H1 (cell line): Measurements from ENCODE around the gene H1-8. TPM values are rescaled to one million over a fixed set of nuclear protein-coding genes. Genes with fewer than 3 reads are reported as not detected.

Experiments used
- CTCF ChIA-PET: fragments of 300-600 bp; sonication (Branson Sonifier 250); formaldehyde crosslinking; loops from one replicate; lab custom pipeline; 2021; ENCODE audit not compliant: partially characterized antibody; lab: Charles Lee
- POLR2A ChIA-PET: fragments of 300-600 bp; sonication (Branson Sonifier 250); formaldehyde crosslinking; loops from one replicate; lab custom pipeline; 2021; ENCODE audit warnings: inconsistent platforms; ENCODE audit not compliant: partially characterized antibody; lab: Charles Lee
- DNase-seq, 2 experiments: peaks; one replicate each; pipeline versions ENCODE4 v3.0.0 to v3.0.0-alpha.2; 2010 to 2022; ENCODE audit warnings: low spot score in 2 of 2, low read depth in 1 of 2, mixed read lengths in 1 of 2
- FAIRE-seq: peaks from 2 replicates; lab custom pipeline; 2011; peaks lifted over from hg19 to GRCh38; lab: Jason Lieb, UNC
- H2AFZ ChIP-seq: 2 replicates; pipeline ENCODE4 v1.8.1; 2012; ENCODE audit warnings: low read length, inconsistent platforms
- H2AK5ac ChIP-seq: 2 replicates; pipeline ENCODE4 v1.6.1; 2013; ENCODE audit warnings: low read depth, low read length
- H2BK120ac ChIP-seq: replicated peaks from 2 replicates; pipeline ENCODE3; 2013; ENCODE audit warnings: low read depth, low read length, inconsistent platforms
- H2BK12ac ChIP-seq: 2 replicates; pipeline ENCODE4 v1.6.1; 2013; ENCODE audit warnings: low read depth, low read length
- H2BK15ac ChIP-seq: 2 replicates; pipeline ENCODE4 v1.6.1; 2013; ENCODE audit warnings: low read length
- H2BK20ac ChIP-seq: 2 replicates; pipeline ENCODE4 v1.6.1; 2013; ENCODE audit warnings: low read length
- H2BK5ac ChIP-seq: 2 replicates; pipeline ENCODE4 v1.6.1; 2013; ENCODE audit warnings: low read depth, low read length
- H3K14ac ChIP-seq: 2 replicates; pipeline ENCODE4 v1.6.1; 2013; ENCODE audit warnings: inconsistent platforms; ENCODE audit not compliant: insufficient read length
- H3K18ac ChIP-seq: 2 replicates; pipeline ENCODE4 v1.6.1; 2013; ENCODE audit warnings: low read length; ENCODE audit errors: extremely low read depth
- H3K23ac ChIP-seq: 2 replicates; pipeline ENCODE4 v1.6.1; 2013; ENCODE audit warnings: inconsistent platforms; ENCODE audit not compliant: insufficient read length
- H3K23me2 ChIP-seq: 2 replicates; pipeline ENCODE4 v1.6.1; 2013; ENCODE audit warnings: low read depth, low read length
- H3K27ac ChIP-seq: 2 replicates; pipeline ENCODE4 v1.6.1; 2011; ENCODE audit warnings: low read depth, low read length, inconsistent platforms
- H3K27me3 ChIP-seq, 4 experiments: replicated peaks in 1 of 4; 1 replicate in 1 of 4; 2 replicates in 3 of 4; pipeline versions ENCODE4 v1.6.1 to v1.8.1; 2011 to 2013; ENCODE audit warnings: low read length in 3 of 4, mild to moderate bottlenecking in 3 of 4, inconsistent platforms in 2 of 4, mixed read lengths in 2 of 4, moderate library complexity in 1 of 4; ENCODE audit not compliant: control insufficient read depth in 3 of 4, insufficient read depth in 3 of 4; ENCODE audit errors: extremely low read depth in 1 of 4
- H3K36me3 ChIP-seq, 4 experiments: 2 replicates each; pipeline versions ENCODE4 v1.6.1 to v1.8.1; 2011 to 2013; ENCODE audit warnings: mild to moderate bottlenecking in 4 of 4, low read length in 3 of 4, moderate library complexity in 2 of 4, control low read depth in 1 of 4, inconsistent platforms in 1 of 4; ENCODE audit not compliant: insufficient read depth in 4 of 4, control insufficient read depth in 2 of 4
- H3K4ac ChIP-seq: replicated peaks from 2 replicates; pipeline ENCODE3; 2013; ENCODE audit warnings: low read length, low read depth, mixed read lengths, inconsistent platforms; ENCODE audit not compliant: insufficient read length
- H3K4me1 ChIP-seq, 4 experiments: replicated peaks in 1 of 4; 1 replicate in 1 of 4; 2 replicates in 3 of 4; pipeline versions ENCODE4 v1.6.1 to v1.8.1; 2011 to 2013; ENCODE audit warnings: low read length in 3 of 4, inconsistent platforms in 2 of 4, mixed read lengths in 1 of 4; ENCODE audit not compliant: insufficient read depth in 4 of 4, control insufficient read depth in 3 of 4
- H3K4me2 ChIP-seq, 2 experiments: 2 replicates each; pipeline versions ENCODE4 v1.6.1 to v1.8.1; 2011 to 2013; ENCODE audit warnings: low read depth in 2 of 2, low read length in 2 of 2, control low read depth in 1 of 2, inconsistent platforms in 1 of 2, mild to moderate bottlenecking in 1 of 2; ENCODE audit not compliant: insufficient read depth in 1 of 2
- H3K4me3 ChIP-seq, 4 experiments: fragments of 200-600, 300-600 bp in 1 of 4; sonication (generic), shearing (Covaris generic), sonication (Bioruptor Twin) in 1 of 4; 2 replicates each; pipeline versions ENCODE4 v1.5.1 to v1.8.1; 2011 to 2016; ENCODE audit warnings: low read length in 4 of 4, low read depth in 3 of 4, control low read depth in 2 of 4, inconsistent platforms in 2 of 4, mild to moderate bottlenecking in 2 of 4, mixed read lengths in 1 of 4, moderate library complexity in 1 of 4; ENCODE audit not compliant: insufficient read depth in 2 of 4; ENCODE audit errors: extremely low read depth in 1 of 4
- H3K56ac ChIP-seq: replicated peaks from 2 replicates; pipeline ENCODE3; 2013; ENCODE audit warnings: low read depth, mild to moderate bottlenecking, mixed read lengths, low read length, inconsistent platforms; ENCODE audit not compliant: insufficient read length
- H3K79me1 ChIP-seq: 2 replicates; pipeline ENCODE4 v1.6.1; 2013; ENCODE audit warnings: low read depth, low read length, control low read depth
- H3K79me2 ChIP-seq, 2 experiments: 2 replicates each; pipeline versions ENCODE4 v1.6.1 to v1.8.1; 2012 to 2013; ENCODE audit warnings: low read length in 2 of 2, mild to moderate bottlenecking in 2 of 2, inconsistent platforms in 1 of 2; ENCODE audit not compliant: insufficient read depth in 2 of 2, control insufficient read depth in 1 of 2
- H3K9ac ChIP-seq, 4 experiments: replicated peaks in 1 of 4; 1 replicate in 1 of 4; 2 replicates in 3 of 4; pipeline versions ENCODE4 v1.6.1 to v1.8.1; 2011 to 2013; ENCODE audit warnings: low read depth in 3 of 4, low read length in 3 of 4, control low read depth in 2 of 4, mild to moderate bottlenecking in 2 of 4, moderate library complexity in 2 of 4, inconsistent platforms in 1 of 4; ENCODE audit errors: extremely low read depth in 1 of 4
- H3K9me3 ChIP-seq, 2 experiments: 2 replicates each; pipeline versions ENCODE4 v1.6.1 to v1.8.1; 2012 to 2013; ENCODE audit warnings: mild to moderate bottlenecking in 2 of 2, moderate library complexity in 2 of 2, control low read depth in 1 of 2, inconsistent platforms in 1 of 2, low read depth in 1 of 2, low read length in 1 of 2, mixed read lengths in 1 of 2; ENCODE audit not compliant: insufficient read depth in 2 of 2
- H4K20me1 ChIP-seq, 2 experiments: replicated peaks in 1 of 2; 2 replicates each; pipeline versions ENCODE3 to v1.8.1; 2011 to 2013; ENCODE audit warnings: inconsistent platforms in 2 of 2, low read length in 2 of 2, mild to moderate bottlenecking in 1 of 2; ENCODE audit not compliant: insufficient read depth in 2 of 2, control insufficient read depth in 1 of 2
- H4K5ac ChIP-seq: 2 replicates; pipeline ENCODE4 v1.6.1; 2013; ENCODE audit warnings: low read length, low read depth, mixed read lengths, inconsistent platforms; ENCODE audit not compliant: insufficient read length
- H4K8ac ChIP-seq: 2 replicates; pipeline ENCODE4 v1.8.0; 2013; ENCODE audit warnings: mild to moderate bottlenecking, moderate library complexity, low read length, inconsistent platforms; ENCODE audit not compliant: insufficient read depth; ENCODE audit errors: extremely low read depth
- H4K91ac ChIP-seq: replicated peaks from 2 replicates; pipeline ENCODE3; 2013; ENCODE audit warnings: low read length, mixed read lengths, inconsistent platforms; ENCODE audit not compliant: insufficient read length
- HDAC6 ChIP-seq: IDR thresholded peaks from one replicate; pipeline ENCODE4 v1.7.1; 2012; ENCODE audit warnings: low read depth, mild to moderate bottlenecking, inconsistent platforms, low read length, moderate library complexity
- KDM1A ChIP-seq: fragments of 200-600, 300-600 bp; sonication (generic); IDR thresholded peaks from 2 replicates; pipeline ENCODE4 v1.7.1; 2016; ENCODE audit warnings: mild to moderate bottlenecking, low read length, borderline replicate concordance
- MAFK ChIP-seq: IDR thresholded peaks from 2 replicates; pipeline ENCODE4 v1.6.1; 2012; ENCODE audit warnings: low read depth, mild to moderate bottlenecking, improper control_type of control experiment, low read length
- PHF8 ChIP-seq: fragments of 200-600 bp; sonication (generic); conservative IDR thresholded peaks from 2 replicates; pipeline ENCODE4 v1.7.1; 2012; ENCODE audit warnings: low read depth, mild to moderate bottlenecking, inconsistent platforms, low read length, moderate library complexity
- POLR2A ChIP-seq, 2 experiments: IDR thresholded peaks; 1 replicate in 1 of 2; 2 replicates in 1 of 2; pipeline ENCODE4 v1.6.1; 2011; ENCODE audit warnings: low read depth in 2 of 2, low read length in 2 of 2, mild to moderate bottlenecking in 2 of 2; ENCODE audit errors: control extremely low read depth in 1 of 2
- SIRT6 ChIP-seq: IDR thresholded peaks from one replicate; pipeline ENCODE4 v1.7.1; 2012; ENCODE audit warnings: low read length, inconsistent platforms
- USF2 ChIP-seq: IDR thresholded peaks from 2 replicates; pipeline ENCODE4 v1.6.1; 2011; ENCODE audit warnings: low read length, improper control_type of control experiment
- WGBS, 2 experiments: shearing (Covaris generic) in 1 of 2; methylation state at CpG; one replicate each; pipeline versions ENCODE4 v1.1.6 to v1.1.7; 2013 to 2015; ENCODE audit warnings: low lambda C conversion rate in 2 of 2, mixed read lengths in 2 of 2, inconsistent platforms in 1 of 2, low coverage in 1 of 2, missing lambda C conversion rate in 1 of 2; ENCODE audit not compliant: insufficient replicate concordance in 2 of 2, insufficient coverage in 1 of 2, insufficient read length in 1 of 2; ENCODE audit errors: extremely low coverage in 1 of 2, missing lambda C conversion rate in 1 of 2; 5-methylcytosine and 5-hydroxymethylcytosine counted together
- polyA plus RNA-seq, 7 experiments: library from polyadenylated mRNA; depleted of rRNA in 3 of 7; stranded (reverse) in 5 of 7; unstranded in 2 of 7; fragments of >200 nt in 5 of 7; fragments of 200-250 nt in 2 of 7; gene quantifications; 1 replicate in 5 of 7; 2 replicates in 1 of 7; 4 replicates in 1 of 7; pipeline versions ENCODE4 v1.2.1 to v1.2.3, GENCODE V29; 2011 to 2013; ENCODE audit warnings: missing spikeins in 2 of 7, mixed read lengths in 2 of 7
- total RNA-seq: library from RNA; stranded (reverse); fragmentation: NEBNext Ultra II Directional; extraction: Animal tissue kit (Norgen Biotek cat#: 25700); gene quantifications from 2 replicates; pipeline ENCODE4 v1.2.1, GENCODE V29; 2021

Gene H1-8
- total and polyA plus RNA-seq, 2 of the 8 experiments (the other 6 are each of a cell fraction or from before 2014, with no cell fraction given) = not detected

- Histone ChIP-seq H2AFZ (no peak overlapping the region), H3K18ac (peak overlapping the region; percentile 88), H3K23me2 (no peaks in the 10 kb centered on the region; the same call in 1 of the 2 replicates), H2BK15ac (peak overlapping the region; percentile 88; the same call in 1 of the 2 replicates), H3K14ac (no peak overlapping the region)
- POLR2A ChIA-PET = interaction anchor here (1.0 to 2.5 kb wide), 6 partner anchors 12 to 36 kb away, joined by 3 to 8 read pairs (median 4); partner anchors contain the start of gene PLXND1
- WGBS, 2 experiments = 62% methylated on average over 8 of the region's 8 CpGs; no CpG with 5 or more reads in 1 of the 2 experiments
- no peak for FAIRE-seq
- TF ChIP-seq POLR2A (IDR thresholded peaks at IDR 0.05; ENCODE audit: control extremely low read depth in 1 of 2, low read depth in 2 of 2, low read length in 2 of 2) (no peak), MAFK (no peak), KDM1A (no peak), SIRT6 (no peak), HDAC6 (no peak), PHF8 (no peak), USF2 (no peak)
- TF ChIP-seq, all 59 proteins: peak for 0
- no peaks in the 10 kb centered on the region for H3K36me3 ChIP-seq
- no peak overlapping the region for H3K4ac ChIP-seq
- no peak overlapping the region for H3K27ac ChIP-seq
- no peaks in the 10 kb centered on the region for H4K20me1 ChIP-seq
- H3K56ac ChIP-seq = no peak overlapping the region
- peaks cover 10% of the 10 kb centered on the region for H3K79me1 ChIP-seq
- H3K27me3 ChIP-seq = no peaks in the 10 kb centered on the region
- CTCF ChIA-PET = interaction anchor here (0.7 to 2.0 kb wide), 13 partner anchors 9 to 111 kb away, joined by 3 to 6 read pairs (median 4); no protein-coding TSS in a partner anchor
- peak overlapping the region; percentile 61 to 75 for H3K4me2 ChIP-seq
- H4K5ac ChIP-seq = peak overlapping the region; percentile 31
- peak overlapping the region; percentile 89 for H2BK120ac ChIP-seq
- peaks cover 0 to 13% of the 10 kb centered on the region in 2 experiments; a peak in 1 of 4 replicates for H3K79me2 ChIP-seq
- no peak for DNase-seq
- no peak overlapping the region for H3K23ac ChIP-seq
- peaks cover 13 to 43% (median 34%) of the 10 kb centered on the region in 4 experiments for H3K4me1 ChIP-seq
- H3K4me3 ChIP-seq = peak overlapping the region in 1 of 4 experiments; percentile 53; a peak in 3 of 8 replicates
- H2AK5ac ChIP-seq = no peak overlapping the region
- H2BK5ac ChIP-seq = peak overlapping the region; percentile 93; the same call in 1 of the 2 replicates
- H2BK12ac ChIP-seq = peak overlapping the region; percentile 91; the same call in 1 of the 2 replicates
- H3K9ac ChIP-seq = no peak overlapping the region
- no peak overlapping the region; the same call in 1 of the 2 replicates for H4K8ac ChIP-seq
- no peaks in the 10 kb centered on the region for H3K9me3 ChIP-seq
- peak overlapping the region; percentile 91 for H4K91ac ChIP-seq
- H2BK20ac ChIP-seq = peak overlapping the region; percentile 28; the same call in 1 of the 2 replicates
Measured at GRCh38 chr3:129591932-129592331, 49.0 kb downstream of the H1-8 start.
